SU-DHL-6 (cell line): ENCODE data around the gene FOXJ2.

Experiments
- H2AFZ ChIP-seq: fragments of 200-600 bp; sonication (generic); 2 replicates; pipeline ENCODE4 v1.6.1; 2014; ENCODE audit warnings: low read depth, mild to moderate bottlenecking, moderate library complexity, mixed read lengths, antibody characterized with exemption, low read length; ENCODE audit not compliant: severe bottlenecking
- H3F3A ChIP-seq: fragments of 200-600 bp; shearing (Covaris generic); 2 replicates; pipeline ENCODE4 v1.6.0; 2016; ENCODE audit warnings: antibody characterized with exemption, mild to moderate bottlenecking; ENCODE audit not compliant: insufficient read depth
- H3K27ac ChIP-seq: fragments of 200-600 bp; sonication (generic); 2 replicates; pipeline ENCODE4 v1.5.1; 2016; ENCODE audit warnings: low read depth, mild to moderate bottlenecking, low read length, moderate library complexity, mixed read lengths
- H3K27me3 ChIP-seq: fragments of 200-600 bp; sonication (generic), shearing (Covaris generic); 2 replicates; pipeline ENCODE4 v1.6.0; 2014; ENCODE audit warnings: mild to moderate bottlenecking, low read length
- H3K36me3 ChIP-seq: fragments of 200-600 bp; sonication (generic); 2 replicates; pipeline ENCODE4 v1.6.1; 2014; ENCODE audit warnings: mild to moderate bottlenecking, low read length, mixed read lengths
- H3K4me2 ChIP-seq: fragments of 300-600, 200-600 bp; shearing (Covaris generic), sonication (generic); 2 replicates; pipeline ENCODE4 v1.6.0; 2014; ENCODE audit warnings: low read length, low read depth, mild to moderate bottlenecking; ENCODE audit not compliant: poor library complexity, severe bottlenecking
- H3K4me3 ChIP-seq: fragments of 200-600 bp; sonication (generic); 2 replicates; pipeline ENCODE4 v1.5.1; 2014; ENCODE audit warnings: antibody characterized with exemption, low read length, mild to moderate bottlenecking, mixed read lengths; ENCODE audit not compliant: insufficient read depth, poor library complexity, severe bottlenecking
- H3K79me2 ChIP-seq: fragments of 200-600 bp; sonication (generic); 2 replicates; pipeline ENCODE4 v1.6.1; 2014; ENCODE audit warnings: mild to moderate bottlenecking, low read length, moderate library complexity; ENCODE audit not compliant: insufficient read depth
- H3K9ac ChIP-seq: fragments of 200-600 bp; sonication (generic); 2 replicates; pipeline ENCODE4 v1.7.0; 2014; ENCODE audit warnings: mild to moderate bottlenecking, low read length
- H3K9me2 ChIP-seq: fragments of 200-600 bp; sonication (generic); replicated peaks from 2 replicates; pipeline ENCODE4 v1.6.1; 2014; ENCODE audit warnings: low read length; ENCODE audit not compliant: insufficient read depth
- H3K9me3 ChIP-seq: fragments of 200-600 bp; sonication (generic); 2 replicates; pipeline ENCODE4 v1.6.1; 2014; ENCODE audit warnings: low read length, mixed read lengths; ENCODE audit not compliant: insufficient read depth
- H4K20me1 ChIP-seq: fragments of 200-600 bp; sonication (generic); 2 replicates; pipeline ENCODE4 v1.6.1; 2014; ENCODE audit warnings: low read depth, mild to moderate bottlenecking, antibody characterized with exemption, low read length, moderate library complexity, mixed read lengths
- EZH2phosphoT487 ChIP-seq: fragments of 200-600 bp; sonication (generic), shearing (Covaris generic); conservative IDR thresholded peaks from 2 replicates; pipeline ENCODE4 v1.6.1; 2018; ENCODE audit warnings: mild to moderate bottlenecking, antibody characterized with exemption, low read length, moderate library complexity, mixed read lengths
- TF ChIP-seq, protein P1 (sequence below): fragments of 200-600 bp; sonication (generic); IDR thresholded peaks from one replicate; pipeline ENCODE4 v1.5.1; 2017; ENCODE audit warnings: antibody characterized with exemption, mild to moderate bottlenecking, low read length, moderate library complexity; ENCODE audit not compliant: insufficient read depth, poor library complexity, severe bottlenecking

The FOXJ2 gene

DNA sequence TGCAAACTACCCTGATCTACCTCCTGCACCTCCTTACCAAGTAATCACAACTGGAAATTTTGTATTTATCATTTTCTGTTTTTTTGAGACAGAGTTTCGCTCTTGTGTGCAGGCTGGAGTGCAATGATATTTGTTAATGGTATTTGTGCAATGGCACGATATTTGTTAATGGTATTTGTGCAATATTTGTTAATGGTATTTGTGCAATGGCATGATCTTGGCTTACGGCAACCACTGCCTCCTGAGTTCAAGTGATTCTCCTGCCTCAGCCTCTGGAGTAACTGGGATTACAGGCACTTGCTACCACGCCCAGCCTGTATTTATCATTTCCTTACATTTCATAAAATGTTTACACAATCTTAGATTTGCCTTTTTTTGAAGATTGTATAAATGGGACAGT lies 43.9 kb downstream of the FOXJ2 start:
- Histone ChIP-seq H3K36me3 (no peaks in the 10 kb centered on the region), H4K20me1 (no peaks in the 10 kb centered on the region), H3K9ac (no peak overlapping the region), H3K79me2 (peaks cover 1% of the 10 kb centered on the region; the same call in 1 of the 2 replicates), H3K4me3 (no peak overlapping the region), H2AFZ (no peak overlapping the region), H3F3A (no peaks in the 10 kb centered on the region), H3K27ac (no peak overlapping the region), H3K4me2 (no peak overlapping the region), H3K9me2 (no peaks in the 10 kb centered on the region), H3K27me3 (no peaks in the 10 kb centered on the region), H3K9me3 (no peaks in the 10 kb centered on the region)
- TF ChIP-seq EZH2phosphoT487: no peak
- TF ChIP-seq, protein P1, sequence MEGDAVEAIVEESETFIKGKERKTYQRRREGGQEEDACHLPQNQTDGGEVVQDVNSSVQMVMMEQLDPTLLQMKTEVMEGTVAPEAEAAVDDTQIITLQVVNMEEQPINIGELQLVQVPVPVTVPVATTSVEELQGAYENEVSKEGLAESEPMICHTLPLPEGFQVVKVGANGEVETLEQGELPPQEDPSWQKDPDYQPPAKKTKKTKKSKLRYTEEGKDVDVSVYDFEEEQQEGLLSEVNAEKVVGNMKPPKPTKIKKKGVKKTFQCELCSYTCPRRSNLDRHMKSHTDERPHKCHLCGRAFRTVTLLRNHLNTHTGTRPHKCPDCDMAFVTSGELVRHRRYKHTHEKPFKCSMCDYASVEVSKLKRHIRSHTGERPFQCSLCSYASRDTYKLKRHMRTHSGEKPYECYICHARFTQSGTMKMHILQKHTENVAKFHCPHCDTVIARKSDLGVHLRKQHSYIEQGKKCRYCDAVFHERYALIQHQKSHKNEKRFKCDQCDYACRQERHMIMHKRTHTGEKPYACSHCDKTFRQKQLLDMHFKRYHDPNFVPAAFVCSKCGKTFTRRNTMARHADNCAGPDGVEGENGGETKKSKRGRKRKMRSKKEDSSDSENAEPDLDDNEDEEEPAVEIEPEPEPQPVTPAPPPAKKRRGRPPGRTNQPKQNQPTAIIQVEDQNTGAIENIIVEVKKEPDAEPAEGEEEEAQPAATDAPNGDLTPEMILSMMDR: no peak

DNA sequence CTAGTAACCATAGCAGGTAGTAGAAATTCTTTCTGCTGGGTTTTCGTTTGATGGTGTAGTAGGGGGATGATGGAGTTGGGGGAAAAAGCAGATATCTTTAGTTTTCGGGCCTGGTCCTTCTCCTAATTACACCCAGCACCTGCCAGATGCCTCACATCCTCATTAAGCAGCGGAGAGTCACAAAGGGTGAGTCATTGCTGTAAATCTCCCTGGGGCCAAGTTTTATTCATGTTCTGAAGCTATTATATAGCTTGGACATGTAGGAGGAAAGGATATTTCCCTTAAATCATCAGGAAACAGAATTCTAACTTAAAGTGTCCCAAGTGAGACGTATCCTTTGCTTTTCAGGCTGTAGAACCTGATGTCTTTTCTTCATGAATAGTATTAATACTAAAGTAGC lies 44.7 kb downstream of the FOXJ2 start:
- no peaks in the 10 kb centered on the region for H3K36me3 ChIP-seq
- H3K9me3 ChIP-seq: no peaks in the 10 kb centered on the region
- no peaks in the 10 kb centered on the region for H3K9me2 ChIP-seq
- no peaks in the 10 kb centered on the region for H3K27me3 ChIP-seq
- H4K20me1 ChIP-seq: no peaks in the 10 kb centered on the region
- no peak for TF ChIP-seq EZH2phosphoT487
- TF ChIP-seq, protein P1: no peak
- no peak overlapping the region for H2AFZ ChIP-seq
- H3F3A ChIP-seq: no peaks in the 10 kb centered on the region
- no peak overlapping the region for H3K4me2 ChIP-seq
- no peak overlapping the region for H3K4me3 ChIP-seq
- no peak overlapping the region for H3K27ac ChIP-seq
- no peak overlapping the region for H3K9ac ChIP-seq
- peaks cover 7% of the 10 kb centered on the region for H3K79me2 ChIP-seq

DNA sequence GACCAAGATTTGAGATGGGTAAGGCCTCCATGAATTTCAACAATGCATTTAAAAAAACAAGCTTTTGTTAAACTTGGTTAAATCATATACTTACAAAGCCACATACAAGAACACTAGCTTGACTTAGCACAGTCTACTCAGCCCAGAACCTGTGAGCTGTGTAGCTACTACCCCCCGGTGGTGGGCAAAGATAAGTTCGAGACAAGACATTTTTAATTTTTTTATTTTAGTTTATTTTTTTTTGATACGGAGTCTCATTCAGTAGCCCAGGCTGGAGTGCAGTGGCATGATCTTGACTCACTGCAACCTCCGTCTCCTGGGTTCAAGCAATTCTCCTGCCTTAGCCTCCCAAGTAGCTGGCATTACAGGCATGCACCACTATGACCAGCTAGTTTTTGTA lies 45.9 kb downstream of the FOXJ2 start:
- H3K79me2 ChIP-seq: peaks cover 19% of the 10 kb centered on the region
- H3K9ac ChIP-seq: no peak overlapping the region
- no peaks in the 10 kb centered on the region for H3K9me2 ChIP-seq
- no peak overlapping the region for H3K27ac ChIP-seq
- no peaks in the 10 kb centered on the region for H3K27me3 ChIP-seq
- no peaks in the 10 kb centered on the region for H3K9me3 ChIP-seq
- H3F3A ChIP-seq: no peaks in the 10 kb centered on the region
- TF ChIP-seq, protein P1: no peak
- no peak for TF ChIP-seq EZH2phosphoT487
- H3K4me2 ChIP-seq: no peak overlapping the region
- H3K36me3 ChIP-seq: no peaks in the 10 kb centered on the region
- no peak overlapping the region for H3K4me3 ChIP-seq
- H2AFZ ChIP-seq: no peak overlapping the region
- no peaks in the 10 kb centered on the region for H4K20me1 ChIP-seq
